GM18870 (cell line): ENCODE measurements around the gene ZNF318.
"Not testable (repeated sequence)": the region's sequence is repeated elsewhere in the genome, so short reads cannot be mapped to it uniquely, and the experiment has no call there.

Experiments
- ATAC-seq: cut with Tn5 transposase; IDR thresholded peaks from one replicate; pipeline ENCODE4 v1.9.1; 2021; ENCODE audit warnings: moderate library complexity; ENCODE audit not compliant: unreplicated experiment

Gene ZNF318, protein sequence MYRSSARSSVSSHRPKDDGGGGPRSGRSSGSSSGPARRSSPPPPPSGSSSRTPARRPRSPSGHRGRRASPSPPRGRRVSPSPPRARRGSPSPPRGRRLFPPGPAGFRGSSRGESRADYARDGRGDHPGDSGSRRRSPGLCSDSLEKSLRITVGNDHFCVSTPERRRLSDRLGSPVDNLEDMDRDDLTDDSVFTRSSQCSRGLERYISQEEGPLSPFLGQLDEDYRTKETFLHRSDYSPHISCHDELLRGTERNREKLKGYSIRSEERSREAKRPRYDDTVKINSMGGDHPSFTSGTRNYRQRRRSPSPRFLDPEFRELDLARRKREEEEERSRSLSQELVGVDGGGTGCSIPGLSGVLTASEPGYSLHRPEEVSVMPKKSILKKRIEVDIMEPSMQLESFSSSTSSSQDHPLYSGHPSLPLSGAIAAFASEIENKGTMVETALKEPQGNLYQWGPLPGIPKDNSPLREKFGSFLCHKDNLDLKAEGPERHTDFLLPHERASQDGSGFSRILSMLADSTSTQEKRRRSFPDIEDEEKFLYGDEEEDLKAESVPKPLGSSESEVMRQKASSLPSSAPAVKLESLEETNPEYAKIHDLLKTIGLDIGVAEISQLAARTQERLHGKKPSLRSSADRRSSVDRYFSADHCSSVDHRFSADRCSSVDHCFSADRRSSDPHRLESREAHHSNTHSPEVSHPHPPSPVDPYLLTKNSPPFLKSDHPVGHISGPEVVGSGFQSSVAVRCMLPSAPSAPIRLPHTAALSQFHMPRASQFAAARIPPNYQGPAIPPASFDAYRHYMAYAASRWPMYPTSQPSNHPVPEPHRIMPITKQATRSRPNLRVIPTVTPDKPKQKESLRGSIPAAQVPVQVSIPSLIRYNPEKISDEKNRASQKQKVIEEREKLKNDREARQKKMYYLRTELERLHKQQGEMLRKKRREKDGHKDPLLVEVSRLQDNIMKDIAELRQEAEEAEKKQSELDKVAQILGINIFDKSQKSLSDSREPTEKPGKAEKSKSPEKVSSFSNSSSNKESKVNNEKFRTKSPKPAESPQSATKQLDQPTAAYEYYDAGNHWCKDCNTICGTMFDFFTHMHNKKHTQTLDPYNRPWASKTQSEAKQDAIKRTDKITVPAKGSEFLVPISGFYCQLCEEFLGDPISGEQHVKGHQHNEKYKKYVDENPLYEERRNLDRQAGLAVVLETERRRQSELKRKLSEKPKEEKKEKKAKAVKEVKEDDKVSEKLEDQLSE (N-terminal part only)

GRCh38 chr6:43369174-43370002 lies at the start of gene ZNF318:
TSS of gene ZNF318 (minus strand) at chr6:43369647. CDS start at chr6:43369365, 282 bp downstream.
- no peak for ATAC-seq

DNA sequence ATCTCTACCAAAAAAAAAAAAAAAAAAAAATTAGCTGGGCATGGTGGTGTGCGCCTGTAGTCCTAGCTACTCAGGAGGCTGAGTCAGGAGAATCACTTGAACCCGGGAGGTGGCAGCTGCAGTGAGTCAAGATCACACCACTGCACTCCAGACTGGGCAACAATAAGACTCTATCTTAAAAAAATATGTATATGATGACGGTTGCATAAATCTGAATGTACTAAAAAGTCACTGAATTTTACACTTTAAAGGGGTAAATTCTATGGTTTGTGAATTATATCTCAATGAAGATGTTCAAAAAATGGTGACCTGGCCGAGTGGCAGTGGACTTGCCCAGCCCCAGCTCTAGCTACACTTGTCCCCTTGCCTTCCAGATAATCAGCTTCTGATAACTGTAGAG lies 47.5 kb upstream of the ZNF318 start:
- no peak for ATAC-seq

DNA sequence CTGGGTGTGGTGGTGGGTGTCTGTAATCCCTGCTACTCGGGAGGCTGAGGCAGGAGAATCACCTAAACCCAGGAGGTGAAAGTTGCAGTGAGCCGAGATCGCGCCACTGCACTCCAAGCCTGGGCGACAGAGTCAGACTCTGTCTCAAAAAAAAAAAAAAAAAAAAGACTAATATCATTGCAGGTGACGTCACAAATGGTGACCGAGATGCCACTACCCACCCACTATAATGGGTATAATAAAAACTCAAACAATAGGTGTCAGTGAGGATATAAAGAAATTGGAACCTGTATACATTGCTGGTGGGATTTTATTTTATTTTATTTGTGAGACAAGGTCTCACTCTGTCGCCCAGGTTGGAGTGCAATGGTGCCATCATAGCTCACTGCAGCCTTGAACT lies 45.8 kb upstream of the ZNF318 start:
- ATAC-seq, result not testable (repeated sequence)

GRCh38 chr6:43413002-43413401 lies 43.6 kb upstream of the ZNF318 start:
- ATAC-seq, result no peak

DNA sequence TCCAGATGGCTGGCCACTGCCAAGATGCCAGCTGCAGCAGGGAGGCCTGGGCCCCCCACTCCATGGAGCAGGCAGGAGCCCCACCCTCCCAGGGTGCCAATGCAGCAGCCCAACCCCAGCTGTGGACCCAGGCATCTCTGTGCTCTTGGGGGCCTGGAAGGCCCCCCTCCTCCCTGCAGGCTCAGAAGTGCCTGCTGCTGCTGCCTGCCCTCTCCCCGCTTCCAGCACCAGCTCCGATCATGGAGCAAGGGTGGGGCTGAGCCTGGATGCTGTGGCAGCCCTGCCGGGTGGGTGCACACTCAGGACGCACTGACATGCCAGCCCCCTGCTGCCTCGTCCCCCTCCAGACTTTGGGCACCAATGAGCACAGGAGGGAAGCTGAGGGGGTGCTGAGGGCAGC lies 43.1 kb upstream of the ZNF318 start:
- ATAC-seq, result no peak

DNA sequence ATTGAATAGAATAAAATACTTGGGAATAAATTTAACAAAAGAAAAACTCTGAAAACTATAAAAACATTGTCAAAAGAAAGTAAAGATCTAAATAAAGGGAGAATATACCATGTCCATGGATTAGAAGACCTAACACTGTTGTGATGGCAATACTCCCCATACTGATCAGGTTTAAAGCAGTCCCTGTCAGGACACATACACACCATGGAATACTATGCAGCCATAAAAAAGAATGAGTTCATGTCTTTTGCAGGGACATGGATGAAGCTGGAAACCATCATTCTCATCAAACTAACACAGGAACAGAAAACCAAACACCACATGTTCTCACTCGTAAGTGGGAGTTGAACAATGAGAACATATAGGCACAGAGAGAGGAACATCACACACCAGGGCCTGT lies 41.3 kb upstream of the ZNF318 start:
- not testable (repeated sequence) for ATAC-seq

GRCh38 chr6:43408259-43408658 lies 38.8 kb upstream of the ZNF318 start:
- ATAC-seq, result no peak

DNA sequence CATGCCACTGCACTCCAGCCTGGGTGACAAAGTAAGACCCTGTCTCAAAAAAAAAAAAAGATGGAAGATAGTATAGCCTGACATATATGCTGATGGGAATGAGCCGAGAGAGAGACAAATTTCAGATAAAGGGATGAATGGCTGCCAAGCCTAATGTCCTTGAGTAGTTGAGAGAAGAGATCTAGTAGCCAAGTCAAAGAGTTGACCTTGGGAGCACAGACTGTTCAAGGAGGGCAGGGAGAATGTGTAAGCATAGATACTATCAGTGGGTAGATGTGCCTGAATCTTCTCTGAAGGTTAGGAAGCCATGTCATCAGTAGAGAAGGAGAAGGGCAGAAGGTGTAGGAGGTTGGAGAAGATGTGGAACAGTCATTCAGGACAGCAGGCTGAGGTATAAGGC lies 37.8 kb upstream of the ZNF318 start:
- no peak for ATAC-seq

- no peak for ATAC-seq
Observed at GRCh38 chr6:43405354-43405753, 35.9 kb upstream of the ZNF318 start.

DNA sequence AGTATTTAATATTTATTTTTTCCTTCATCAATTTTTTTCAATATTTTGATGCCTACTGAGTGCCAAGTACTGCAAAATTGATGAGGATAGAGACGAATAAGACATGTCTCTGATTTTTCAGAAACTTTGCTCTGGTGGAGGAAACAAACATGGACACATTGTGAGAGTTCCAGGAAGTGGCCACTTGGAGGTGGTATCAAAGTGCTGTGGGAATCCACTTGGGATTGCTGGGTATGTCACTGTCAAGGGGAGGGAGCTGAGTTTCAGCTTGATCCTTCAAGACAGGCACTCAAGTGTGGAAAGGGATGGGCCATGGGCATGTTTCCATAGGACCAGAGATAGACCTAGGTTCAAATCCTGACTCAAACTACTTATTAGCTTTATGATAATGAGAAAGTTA lies 33.4 kb upstream of the ZNF318 start:
- no peak for ATAC-seq

DNA sequence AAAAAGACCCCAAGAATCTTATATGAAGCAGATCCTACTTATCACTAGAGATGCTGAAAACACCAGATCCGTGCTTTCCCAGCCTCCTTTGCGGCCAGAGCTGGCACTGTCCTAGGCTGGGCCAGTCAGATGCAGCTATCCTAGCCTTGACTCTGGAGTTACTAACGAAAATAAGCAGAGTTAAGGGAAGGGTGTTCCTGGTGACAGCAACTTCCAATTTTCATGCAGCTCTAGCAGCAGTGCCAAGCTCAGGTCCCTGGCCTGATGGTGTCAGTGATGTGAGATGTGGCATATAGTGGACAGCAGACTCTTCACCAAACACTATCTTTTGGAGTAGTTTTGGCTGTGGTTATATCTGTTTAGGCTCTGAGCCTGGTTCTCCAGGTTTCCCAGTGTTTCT lies 32.3 kb upstream of the ZNF318 start:
- no peak for ATAC-seq

GRCh38 chr6:43399932-43400487 lies 30.6 kb upstream of the ZNF318 start:
- ATAC-seq, result no peak

GRCh38 chr6:43396408-43397149 lies 27.1 kb upstream of the ZNF318 start:
- ATAC-seq, result no peak

DNA sequence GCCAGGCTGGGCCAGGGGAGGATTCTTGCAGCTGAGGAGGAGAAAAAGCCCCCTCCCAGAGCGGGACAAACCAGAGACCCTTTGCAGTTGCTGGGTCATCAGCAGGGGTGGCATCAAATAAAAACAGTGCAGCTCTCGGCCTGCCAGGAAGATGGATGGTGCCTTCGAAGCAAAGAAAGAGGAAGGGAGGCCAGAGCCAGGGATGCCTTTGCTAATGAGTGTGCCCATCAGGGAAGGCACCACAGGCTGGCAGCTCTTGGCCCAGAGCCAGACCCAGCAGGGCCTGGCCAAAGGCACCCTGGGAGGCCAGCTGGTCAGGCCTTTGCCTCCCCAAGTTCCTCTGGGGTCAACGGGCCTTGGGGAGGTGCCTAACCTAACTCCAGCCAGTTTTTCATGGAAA lies 26.3 kb upstream of the ZNF318 start:
- ATAC-seq, result no peak

DNA sequence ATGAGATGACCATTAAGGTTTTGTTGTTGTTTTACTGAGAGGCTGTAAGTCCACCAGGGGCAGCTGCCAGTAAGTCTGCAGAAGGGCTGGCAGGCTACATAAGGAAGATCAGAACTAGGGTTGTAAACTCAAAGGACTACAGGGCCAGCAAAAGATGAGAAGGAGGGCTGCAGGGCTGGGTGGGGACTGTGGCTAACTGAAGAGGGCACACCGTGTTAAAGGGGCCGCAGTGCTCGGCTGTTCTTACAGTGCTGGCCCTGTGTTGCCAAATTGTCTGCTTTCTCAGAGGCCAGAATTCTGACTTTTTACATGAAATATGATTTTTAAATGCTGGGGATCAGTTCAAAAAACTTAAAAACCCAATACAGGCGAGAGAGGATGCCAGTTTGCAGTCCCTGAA lies 25.5 kb upstream of the ZNF318 start:
- no peak for ATAC-seq

GRCh38 chr6:43393602-43394001 lies 24.2 kb upstream of the ZNF318 start:
- no peak for ATAC-seq

- not testable (repeated sequence) for ATAC-seq
Observed at GRCh38 chr6:43393133-43393532, 23.7 kb upstream of the ZNF318 start.

GRCh38 chr6:43391440-43392031 lies 22.1 kb upstream of the ZNF318 start:
- ATAC-seq, result no peak
